GM18526 (cell line): ENCODE data around the gene OR1M1.

Experiments used
- POLR2A ChIP-seq: IDR thresholded peaks from 3 replicates; pipeline ENCODE4 v1.6.1; 2011; ENCODE audit not compliant: insufficient read length; ENCODE audit errors: extremely low read depth

The OR1M1 gene

GRCh38 chr19:9086761-9087160, at the start of gene OR1M1:
Gene OR1M1 (plus strand): TSS chr19:9087061. CDS start chr19:9093245, 6,184 bp downstream.
- no peak for TF ChIP-seq POLR2A

DNA sequence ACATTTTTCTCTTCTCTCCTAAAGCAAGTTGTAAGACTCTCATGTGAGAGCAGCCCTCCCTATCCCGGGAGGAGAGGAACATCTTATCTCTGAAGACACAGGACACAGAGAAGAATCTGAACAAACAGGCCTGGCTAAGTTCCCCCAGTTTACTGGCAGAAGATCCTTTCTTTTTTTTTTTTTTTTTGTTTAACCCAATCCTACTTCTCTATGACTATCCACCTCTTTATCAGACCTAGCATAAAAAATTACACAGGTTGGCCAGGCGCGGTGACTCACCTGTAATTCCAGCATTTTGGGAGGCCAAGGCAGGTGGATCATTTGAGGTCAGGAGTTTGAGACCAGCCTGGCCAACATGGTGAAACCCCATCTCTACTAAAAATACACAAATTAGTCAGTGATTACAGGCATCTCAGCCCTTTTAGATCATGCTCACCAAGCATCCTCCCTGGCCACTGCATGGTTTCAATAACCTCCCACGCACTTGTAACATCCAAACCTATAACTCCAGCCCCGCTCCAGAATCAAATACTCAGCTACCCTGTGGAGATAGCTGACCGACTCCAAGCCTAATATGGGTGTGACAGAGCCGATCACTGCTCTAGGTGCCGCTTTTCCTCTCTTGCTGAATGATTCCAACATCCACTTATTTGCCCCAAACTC, 49.3 kb upstream of the OR1M1 start:
- no peak for TF ChIP-seq POLR2A

DNA sequence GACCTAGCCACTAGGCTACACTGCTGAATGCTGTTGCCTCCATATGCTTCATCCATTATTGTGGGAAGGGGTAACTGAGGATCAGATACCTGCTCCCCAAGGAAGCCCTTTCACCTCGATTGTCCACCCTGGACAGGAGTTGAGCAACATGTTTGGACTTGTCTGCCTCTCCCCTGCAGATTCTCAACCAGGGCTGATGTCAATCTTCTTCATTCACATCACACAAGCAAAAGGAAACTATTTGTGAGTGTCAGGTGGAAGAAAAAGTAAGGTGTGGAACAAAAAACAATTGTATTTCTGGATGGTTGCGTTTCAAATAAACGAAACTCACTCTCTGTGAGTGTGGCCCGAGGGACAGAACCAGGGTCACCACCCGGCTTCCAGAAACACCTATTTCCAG, 47.1 kb upstream of the OR1M1 start:
- TF ChIP-seq POLR2A, result no peak

DNA sequence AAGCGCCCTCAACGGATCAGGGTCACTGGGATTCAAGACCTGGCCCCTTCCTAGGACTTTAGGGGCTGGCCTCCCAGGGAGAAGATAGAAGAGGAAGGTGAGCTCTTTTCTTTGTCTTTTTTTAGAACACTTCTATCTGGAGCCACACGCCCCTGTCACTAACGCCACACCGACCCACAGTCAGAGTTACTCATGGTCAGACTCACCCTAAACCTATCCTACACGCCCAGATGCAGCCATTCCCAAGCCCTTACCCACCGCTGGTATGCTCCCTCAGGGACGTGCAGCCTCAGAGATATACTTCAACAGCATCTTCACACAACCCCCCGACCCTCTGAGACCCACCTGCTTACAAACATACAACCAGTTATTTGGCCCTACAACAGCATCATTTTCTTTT, 46.7 kb upstream of the OR1M1 start:
- no peak for TF ChIP-seq POLR2A

DNA sequence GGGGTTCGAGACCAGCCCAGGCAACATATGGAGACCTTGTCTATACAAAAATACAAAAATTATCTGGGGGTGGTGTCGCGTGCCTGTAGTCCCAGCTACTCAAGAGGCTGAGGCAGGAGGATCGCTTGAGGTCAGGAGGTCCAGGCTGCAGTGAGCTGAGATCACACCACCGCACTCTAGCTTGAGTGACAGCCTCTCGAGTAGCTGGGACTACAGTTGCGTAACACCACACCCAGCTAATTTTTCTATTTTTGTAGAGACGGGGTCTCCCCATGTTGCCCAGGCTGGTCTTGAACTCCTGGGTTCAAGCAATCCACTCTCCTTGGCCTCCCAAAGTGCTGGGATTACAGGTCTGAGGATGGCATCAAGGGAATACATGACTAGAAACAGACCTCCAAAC, 45.8 kb upstream of the OR1M1 start:
- TF ChIP-seq POLR2A, result no peak

GRCh38 chr19:9043524-9043923, 43.3 kb upstream of the OR1M1 start:
- no peak for TF ChIP-seq POLR2A

DNA sequence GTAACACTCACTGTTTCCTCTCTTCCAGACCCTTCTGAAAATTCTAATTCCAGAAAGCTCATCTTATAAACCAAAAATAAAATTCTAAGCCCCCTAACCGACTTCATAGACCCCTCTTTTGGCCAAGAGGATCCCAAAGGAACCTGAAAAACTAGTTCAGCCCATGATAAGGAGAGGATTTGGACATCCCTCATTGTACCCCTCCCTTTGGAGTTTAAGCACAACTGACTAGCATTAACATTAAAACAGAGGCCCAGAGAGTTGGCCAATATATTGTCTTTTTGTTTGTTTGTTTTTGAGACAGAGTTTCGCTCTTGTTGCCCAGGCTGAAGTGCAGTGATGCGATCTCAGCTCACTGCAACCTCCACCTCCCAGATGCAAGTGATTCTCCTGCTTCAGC, 42.4 kb upstream of the OR1M1 start:
- no peak for TF ChIP-seq POLR2A

GRCh38 chr19:9046694-9047093, 40.2 kb upstream of the OR1M1 start:
- no peak for TF ChIP-seq POLR2A

GRCh38 chr19:9052894-9053293, 34.0 kb upstream of the OR1M1 start:
- TF ChIP-seq POLR2A, result no peak

GRCh38 chr19:9054207-9054606, 32.7 kb upstream of the OR1M1 start:
- no peak for TF ChIP-seq POLR2A

DNA sequence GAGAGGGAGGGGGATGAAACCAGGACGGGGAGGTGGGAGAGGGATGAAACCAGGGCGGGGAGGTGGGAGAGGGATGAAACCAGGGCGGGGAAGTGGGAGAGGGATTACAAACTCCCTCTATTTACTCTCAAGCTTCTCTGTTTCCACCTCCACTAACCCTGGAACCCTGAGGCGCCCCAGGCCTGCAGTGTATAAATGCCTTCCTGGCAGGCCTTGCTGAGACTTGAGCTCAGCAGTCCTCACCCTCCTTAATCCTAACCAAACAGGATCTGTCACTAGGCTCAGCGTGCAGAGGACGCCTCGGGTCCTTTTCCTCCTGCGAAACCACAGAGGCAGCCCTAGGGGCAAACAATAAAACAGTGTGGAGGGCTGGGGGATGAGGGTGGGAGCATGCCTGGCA, 32.1 kb upstream of the OR1M1 start:
- no peak for TF ChIP-seq POLR2A

GRCh38 chr19:9057505-9058258, 29.2 kb upstream of the OR1M1 start:
- no peak for TF ChIP-seq POLR2A

DNA sequence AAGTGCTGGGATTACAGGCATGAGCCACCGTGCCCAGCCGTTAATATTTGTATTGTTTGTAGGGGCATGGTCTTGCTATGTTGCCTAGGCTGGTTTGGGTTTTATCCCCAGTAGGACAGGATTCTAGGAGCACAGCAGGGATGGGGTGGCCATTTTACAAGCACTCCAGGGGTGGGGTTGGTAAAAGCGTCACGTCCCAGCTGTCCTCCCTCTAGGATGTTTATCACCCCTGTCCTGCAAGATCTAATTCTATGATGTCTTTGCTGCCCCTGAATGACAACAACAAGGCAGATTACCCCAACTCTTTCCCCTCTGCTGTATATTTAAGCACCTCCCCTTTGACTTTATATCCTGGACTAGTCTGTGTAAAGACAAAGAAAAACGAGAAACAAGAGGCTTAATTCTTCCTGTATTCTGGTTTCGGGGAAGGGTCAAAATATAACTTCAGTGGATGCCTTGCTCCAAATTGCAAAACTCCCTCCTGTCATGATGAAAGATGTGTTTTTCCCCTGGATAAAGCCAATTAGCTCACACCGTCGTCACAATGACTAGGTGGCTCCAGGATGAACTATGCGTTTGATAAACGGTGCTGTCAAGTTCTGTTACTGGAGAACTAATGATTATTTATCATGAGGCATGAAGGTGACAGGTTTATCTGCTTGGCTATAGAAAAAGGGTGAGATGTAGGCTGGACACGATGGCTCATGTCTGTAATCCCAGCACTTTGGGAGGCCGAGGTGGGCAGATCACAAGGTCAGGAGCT, 27.8 kb upstream of the OR1M1 start:
- TF ChIP-seq POLR2A, result no peak

- TF ChIP-seq POLR2A, result no peak
Observed at GRCh38 chr19:9060564-9061340, 26.1 kb upstream of the OR1M1 start.

GRCh38 chr19:9061879-9062278, 25.0 kb upstream of the OR1M1 start:
- no peak for TF ChIP-seq POLR2A
